ENCODE measurements around the gene NKG7. TPM values are rescaled to one million over a fixed set of nuclear protein-coding genes. Genes with fewer than 3 reads are reported as not detected.
A peak's percentile ranks its signal among the peaks of the same experiment; 100 is the strongest.

Gene NKG7
- total RNA-seq, 1 donor: not detected

DNA sequence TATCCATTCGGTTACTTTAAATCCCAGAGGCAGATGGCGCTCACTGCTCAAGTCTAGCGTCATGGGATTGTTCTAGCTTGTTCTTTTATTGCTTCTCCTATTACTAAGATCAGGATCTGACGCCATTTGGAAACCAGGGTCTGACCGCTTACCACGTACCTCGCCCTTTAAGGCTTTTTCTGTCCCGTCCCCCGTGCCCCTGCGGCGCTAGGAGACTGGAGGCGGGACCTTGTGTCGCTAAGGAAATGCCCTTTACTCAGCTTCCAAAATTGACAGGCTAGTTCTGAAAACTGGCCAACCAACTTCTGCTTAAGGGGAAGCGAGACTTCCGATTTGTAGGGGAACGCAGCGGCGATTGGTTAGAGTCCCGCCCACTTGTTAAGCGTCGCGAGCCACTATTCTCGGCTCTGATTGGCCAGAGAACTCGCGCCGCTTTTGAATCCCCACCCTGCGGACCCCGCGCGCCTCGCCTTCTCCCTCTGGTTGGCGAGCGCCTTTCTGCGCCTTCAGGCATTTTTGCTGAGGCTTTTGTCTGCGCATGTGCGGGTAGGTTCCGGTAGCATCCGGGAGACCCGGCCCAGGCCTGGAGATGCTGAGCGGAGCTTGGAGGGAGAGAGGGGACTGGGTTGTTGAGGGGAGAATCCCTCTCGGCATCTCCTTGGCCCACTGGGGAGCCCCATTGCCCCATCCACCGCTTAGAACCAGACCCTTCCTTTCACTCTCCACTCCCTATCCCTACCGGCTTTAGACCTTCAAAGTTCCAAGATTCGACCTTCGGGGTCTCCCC, 21.8 kb upstream of the NKG7 start:
- no peaks in the 10 kb centered on the region for H3K36me3 ChIP-seq (ENCODE audit: insufficient read depth, low read length)

GRCh38 chr19:51392701-51393100, 20.2 kb upstream of the NKG7 start:
- no peak overlapping the region for H3K27ac ChIP-seq (ENCODE audit: low read depth, low read length)
- H3K9me3 ChIP-seq (ENCODE audit: low read depth, low read length): no peaks in the 10 kb centered on the region
- TF ChIP-seq CTCF (IDR thresholded peaks at IDR 0.05; ENCODE audit: extremely low read depth, low read depth, low read length): no peak
- no peak overlapping the region for H3K4me3 ChIP-seq (ENCODE audit: insufficient read depth, low read length)
- H4K20me1 ChIP-seq (ENCODE audit: insufficient read depth, low read length): no peaks in the 10 kb centered on the region
- H3K4me1 ChIP-seq (ENCODE audit: insufficient read depth, low read length): peaks cover 7% of the 10 kb centered on the region
- no peaks in the 10 kb centered on the region for H3K79me2 ChIP-seq (ENCODE audit: insufficient read depth, low read length)
- no peaks in the 10 kb centered on the region for H3K27me3 ChIP-seq (ENCODE audit: insufficient read depth, low read length)
- no peak for DNase-seq (ENCODE audit: insufficient read length, low spot score, missing footprints)
- H3K36me3 ChIP-seq (ENCODE audit: insufficient read depth, low read length): no peaks in the 10 kb centered on the region
- H2AFZ ChIP-seq (ENCODE audit: low read length): no peak overlapping the region
- H3K4me2 ChIP-seq (ENCODE audit: insufficient read depth, low read length): no peak overlapping the region

More for the DNA sequence above, 21.8 kb upstream of the NKG7 start:
- H2AFZ ChIP-seq (ENCODE audit: low read length): peak overlapping the region; percentile 99
- peaks cover 7% of the 10 kb centered on the region for H3K4me1 ChIP-seq (ENCODE audit: insufficient read depth, low read length)
- peak overlapping the region; percentile 86 for H3K4me2 ChIP-seq (ENCODE audit: insufficient read depth, low read length)
- H3K4me3 ChIP-seq (ENCODE audit: insufficient read depth, low read length): peak overlapping the region; percentile 68
- TF ChIP-seq CTCF (IDR thresholded peaks at IDR 0.05; ENCODE audit: extremely low read depth, low read depth, low read length): peak; percentile 11
- no peaks in the 10 kb centered on the region for H3K79me2 ChIP-seq (ENCODE audit: insufficient read depth, low read length)
- DNase-seq (ENCODE audit: insufficient read length, low spot score, missing footprints): peak; percentile 99
- no peaks in the 10 kb centered on the region for H4K20me1 ChIP-seq (ENCODE audit: insufficient read depth, low read length)
- H3K27me3 ChIP-seq (ENCODE audit: insufficient read depth, low read length): no peaks in the 10 kb centered on the region
- H3K9me3 ChIP-seq (ENCODE audit: low read depth, low read length): no peaks in the 10 kb centered on the region
- peak overlapping the region; percentile 81 for H3K27ac ChIP-seq (ENCODE audit: low read depth, low read length)

DNA sequence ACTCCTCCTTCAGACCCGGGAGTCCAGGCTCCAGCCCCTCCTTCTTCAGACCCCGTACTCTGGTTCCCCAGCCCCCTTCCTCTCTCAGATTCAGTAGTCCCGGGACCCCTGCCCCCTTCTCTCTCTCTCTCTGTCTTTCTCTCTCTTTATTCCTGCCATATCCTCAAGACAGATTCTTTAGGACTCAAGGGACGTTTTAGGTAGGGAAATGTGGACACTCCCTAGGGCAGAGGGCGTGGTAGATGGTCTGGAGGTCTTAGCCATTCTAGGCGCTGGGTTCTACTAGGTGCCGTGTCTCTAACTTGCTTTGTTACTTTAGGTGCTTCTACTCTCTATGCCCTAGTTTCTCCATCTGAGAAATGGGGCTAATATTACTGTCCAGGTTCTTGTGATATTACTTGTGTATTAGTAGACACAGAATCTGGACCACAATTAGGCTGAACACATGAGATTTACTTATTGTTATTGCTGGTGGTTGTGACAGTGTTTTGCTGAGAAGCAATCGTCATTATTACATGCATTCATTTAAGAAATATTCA, 18.7 kb upstream of the NKG7 start:
- peak overlapping the region; percentile 42 for H2AFZ ChIP-seq (ENCODE audit: low read length)
- H3K27ac ChIP-seq (ENCODE audit: low read depth, low read length): no peak overlapping the region
- DNase-seq (ENCODE audit: insufficient read length, low spot score, missing footprints): no peak
- H3K27me3 ChIP-seq (ENCODE audit: insufficient read depth, low read length): no peaks in the 10 kb centered on the region
- H3K9me3 ChIP-seq (ENCODE audit: low read depth, low read length): no peaks in the 10 kb centered on the region
- TF ChIP-seq CTCF (IDR thresholded peaks at IDR 0.05; ENCODE audit: extremely low read depth, low read depth, low read length): no peak
- no peak overlapping the region for H3K4me2 ChIP-seq (ENCODE audit: insufficient read depth, low read length)
- H3K79me2 ChIP-seq (ENCODE audit: insufficient read depth, low read length): no peaks in the 10 kb centered on the region
- no peaks in the 10 kb centered on the region for H3K36me3 ChIP-seq (ENCODE audit: insufficient read depth, low read length)
- no peaks in the 10 kb centered on the region for H4K20me1 ChIP-seq (ENCODE audit: insufficient read depth, low read length)
- H3K4me3 ChIP-seq (ENCODE audit: insufficient read depth, low read length): no peak overlapping the region
- H3K4me1 ChIP-seq (ENCODE audit: insufficient read depth, low read length): peaks cover 7% of the 10 kb centered on the region

GRCh38 chr19:51389143-51389542, 16.7 kb upstream of the NKG7 start:
- no peaks in the 10 kb centered on the region for H3K4me1 ChIP-seq (ENCODE audit: insufficient read depth, low read length)
- no peak for TF ChIP-seq CTCF (IDR thresholded peaks at IDR 0.05; ENCODE audit: extremely low read depth, low read depth, low read length)
- no peaks in the 10 kb centered on the region for H3K36me3 ChIP-seq (ENCODE audit: insufficient read depth, low read length)
- H2AFZ ChIP-seq (ENCODE audit: low read length): no peak overlapping the region
- no peak for DNase-seq (ENCODE audit: insufficient read length, low spot score, missing footprints)
- H3K9me3 ChIP-seq (ENCODE audit: low read depth, low read length): no peaks in the 10 kb centered on the region
- no peak overlapping the region for H3K27ac ChIP-seq (ENCODE audit: low read depth, low read length)
- no peak overlapping the region for H3K4me2 ChIP-seq (ENCODE audit: insufficient read depth, low read length)
- H3K79me2 ChIP-seq (ENCODE audit: insufficient read depth, low read length): no peaks in the 10 kb centered on the region
- H4K20me1 ChIP-seq (ENCODE audit: insufficient read depth, low read length): no peaks in the 10 kb centered on the region
- no peaks in the 10 kb centered on the region for H3K27me3 ChIP-seq (ENCODE audit: insufficient read depth, low read length)
- no peak overlapping the region for H3K4me3 ChIP-seq (ENCODE audit: insufficient read depth, low read length)
